NCI-H510A treated with DMSO at 0.1 percent for 48 hours (cell line): Measurements from ENCODE around the gene DAPL1.
"Not testable (repeated sequence)": the region's sequence is repeated elsewhere in the genome, so short reads cannot be mapped to it uniquely, and the experiment has no call there.

Source experiments
- DNase-seq: peaks from one replicate; lab custom pipeline; 2025; lab: John Stamatoyannopoulos, UW

Gene DAPL1

GRCh38 chr2:158823486-158824237, 28.5 kb downstream of the DAPL1 start:
- DNase-seq = no peak

GRCh38 chr2:158825021-158825420, 29.9 kb downstream of the DAPL1 start:
- DNase-seq = no peak

- DNase-seq = no peak
Observed at GRCh38 chr2:158826965-158827364, 31.8 kb downstream of the DAPL1 start.

- no peak for DNase-seq
Observed at GRCh38 chr2:158828378-158829164, 33.5 kb downstream of the DAPL1 start.

GRCh38 chr2:158829167-158829566, 34.0 kb downstream of the DAPL1 start:
- no peak for DNase-seq

- DNase-seq = no peak
Observed at GRCh38 chr2:158830201-158830600, 35.1 kb downstream of the DAPL1 start.

GRCh38 chr2:158835431-158835830, 40.3 kb downstream of the DAPL1 start:
- DNase-seq = no peak

- no peak for DNase-seq
Observed at GRCh38 chr2:158837645-158838044, 42.5 kb downstream of the DAPL1 start.

- no peak for DNase-seq
Observed at GRCh38 chr2:158841850-158842249, 46.7 kb downstream of the DAPL1 start.

- no peak for DNase-seq
Observed at GRCh38 chr2:158845444-158845843, 50.3 kb downstream of the DAPL1 start.

GRCh38 chr2:158845859-158846258, 50.7 kb downstream of the DAPL1 start:
- no peak for DNase-seq

GRCh38 chr2:158847526-158847925, 52.4 kb downstream of the DAPL1 start:
- DNase-seq = not testable (repeated sequence)

- not testable (repeated sequence) for DNase-seq
Observed at GRCh38 chr2:158848031-158848970, 53.2 kb downstream of the DAPL1 start.

- DNase-seq = not testable (repeated sequence)
Observed at GRCh38 chr2:158860179-158860578, 65.1 kb downstream of the DAPL1 start.

GRCh38 chr2:158861626-158862025, 66.5 kb downstream of the DAPL1 start:
- DNase-seq = not testable (repeated sequence)

GRCh38 chr2:158865469-158865868, 70.4 kb downstream of the DAPL1 start:
- not testable (repeated sequence) for DNase-seq
